Measurements from ENCODE around the gene MAGEE1. TPM values are rescaled to one million over a fixed set of nuclear protein-coding genes. Genes with fewer than 3 reads are reported as not detected.

MAGEE1 gene, protein sequence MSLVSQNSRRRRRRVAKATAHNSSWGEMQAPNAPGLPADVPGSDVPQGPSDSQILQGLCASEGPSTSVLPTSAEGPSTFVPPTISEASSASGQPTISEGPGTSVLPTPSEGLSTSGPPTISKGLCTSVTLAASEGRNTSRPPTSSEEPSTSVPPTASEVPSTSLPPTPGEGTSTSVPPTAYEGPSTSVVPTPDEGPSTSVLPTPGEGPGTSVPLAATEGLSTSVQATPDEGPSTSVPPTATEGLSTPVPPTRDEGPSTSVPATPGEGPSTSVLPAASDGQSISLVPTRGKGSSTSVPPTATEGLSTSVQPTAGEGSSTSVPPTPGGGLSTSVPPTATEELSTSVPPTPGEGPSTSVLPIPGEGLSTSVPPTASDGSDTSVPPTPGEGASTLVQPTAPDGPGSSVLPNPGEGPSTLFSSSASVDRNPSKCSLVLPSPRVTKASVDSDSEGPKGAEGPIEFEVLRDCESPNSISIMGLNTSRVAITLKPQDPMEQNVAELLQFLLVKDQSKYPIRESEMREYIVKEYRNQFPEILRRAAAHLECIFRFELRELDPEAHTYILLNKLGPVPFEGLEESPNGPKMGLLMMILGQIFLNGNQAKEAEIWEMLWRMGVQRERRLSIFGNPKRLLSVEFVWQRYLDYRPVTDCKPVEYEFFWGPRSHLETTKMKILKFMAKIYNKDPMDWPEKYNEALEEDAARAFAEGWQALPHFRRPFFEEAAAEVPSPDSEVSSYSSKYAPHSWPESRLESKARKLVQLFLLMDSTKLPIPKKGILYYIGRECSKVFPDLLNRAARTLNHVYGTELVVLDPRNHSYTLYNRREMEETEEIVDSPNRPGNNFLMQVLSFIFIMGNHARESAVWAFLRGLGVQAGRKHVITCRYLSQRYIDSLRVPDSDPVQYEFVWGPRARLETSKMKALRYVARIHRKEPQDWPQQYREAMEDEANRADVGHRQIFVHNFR
- 0.42 and 0.89 TPM in 2 replicates for total RNA-seq

DNA sequence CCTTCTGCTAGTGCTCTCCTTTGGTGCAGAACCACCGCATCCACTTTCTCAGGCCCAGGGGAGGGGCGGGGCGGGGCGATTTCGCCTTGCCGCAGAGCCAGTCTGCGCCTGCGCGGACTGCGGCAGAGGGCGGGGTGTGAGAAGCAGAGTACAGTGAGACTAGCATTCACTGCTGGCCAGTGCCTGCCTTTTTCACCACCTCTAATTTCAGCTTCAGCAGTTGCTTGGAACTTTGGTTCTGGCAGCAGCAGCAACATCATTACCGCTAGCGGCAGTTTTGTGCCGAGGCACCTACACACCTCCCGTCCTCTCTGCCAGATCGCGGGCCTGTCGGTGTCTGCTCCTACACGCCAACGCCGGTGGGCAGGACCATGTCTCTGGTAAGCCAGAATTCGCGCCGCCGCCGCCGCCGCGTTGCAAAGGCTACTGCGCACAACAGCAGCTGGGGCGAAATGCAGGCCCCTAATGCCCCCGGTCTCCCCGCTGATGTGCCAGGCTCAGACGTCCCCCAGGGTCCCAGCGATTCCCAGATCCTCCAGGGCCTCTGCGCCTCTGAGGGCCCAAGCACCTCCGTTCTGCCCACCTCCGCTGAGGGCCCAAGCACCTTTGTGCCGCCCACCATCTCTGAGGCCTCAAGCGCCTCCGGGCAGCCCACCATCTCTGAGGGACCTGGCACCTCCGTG is at the start of gene MAGEE1:
TSS of gene MAGEE1 (plus strand) at position 151 of the 683 bp plus-strand sequence. CDS start at position 372, 221 bp downstream.

